ENCODE data around the gene SATB1.

Gene SATB1

DNA sequence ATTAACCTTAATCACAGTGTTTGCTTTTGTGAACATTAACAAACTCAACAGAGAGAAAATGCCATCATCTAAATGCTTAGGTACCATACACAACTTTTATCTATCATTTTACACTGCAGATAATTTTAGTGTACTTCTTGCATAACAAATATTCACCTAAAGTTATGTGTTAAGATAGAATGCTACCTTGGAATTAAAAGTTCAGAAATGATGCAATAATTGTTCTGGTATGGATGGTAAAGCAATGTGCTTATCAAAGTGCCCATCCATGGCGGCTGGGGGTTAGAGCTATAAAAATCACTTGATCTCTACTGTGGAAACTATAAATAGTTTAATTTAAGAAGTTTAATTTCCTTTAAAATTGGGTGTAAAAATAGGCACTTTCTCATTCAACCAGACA lies 28.7 kb downstream of the SATB1 start:
- DNase-seq: no peak

GRCh38 chr3:18394384-18394995 lies 30.6 kb downstream of the SATB1 start:
- no peak for DNase-seq

DNA sequence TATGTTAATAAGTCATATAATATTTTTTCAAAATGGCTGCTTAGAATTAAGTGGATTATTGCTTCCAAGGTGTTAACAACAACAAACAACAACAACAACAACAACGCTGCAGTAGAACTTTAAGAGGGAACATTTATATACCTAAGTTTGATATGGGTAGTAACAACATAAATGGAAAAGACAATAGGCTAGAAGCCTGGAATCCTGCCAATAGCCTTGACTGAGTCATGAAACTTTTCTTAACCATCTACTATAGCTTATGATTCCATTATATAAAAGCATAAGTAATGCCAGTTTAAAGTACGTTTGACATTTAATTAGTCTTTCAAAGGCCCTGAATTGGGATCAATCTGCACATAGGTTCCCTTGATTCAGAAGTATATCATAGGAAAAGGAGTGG lies 31.2 kb downstream of the SATB1 start:
- DNase-seq: no peak

DNA sequence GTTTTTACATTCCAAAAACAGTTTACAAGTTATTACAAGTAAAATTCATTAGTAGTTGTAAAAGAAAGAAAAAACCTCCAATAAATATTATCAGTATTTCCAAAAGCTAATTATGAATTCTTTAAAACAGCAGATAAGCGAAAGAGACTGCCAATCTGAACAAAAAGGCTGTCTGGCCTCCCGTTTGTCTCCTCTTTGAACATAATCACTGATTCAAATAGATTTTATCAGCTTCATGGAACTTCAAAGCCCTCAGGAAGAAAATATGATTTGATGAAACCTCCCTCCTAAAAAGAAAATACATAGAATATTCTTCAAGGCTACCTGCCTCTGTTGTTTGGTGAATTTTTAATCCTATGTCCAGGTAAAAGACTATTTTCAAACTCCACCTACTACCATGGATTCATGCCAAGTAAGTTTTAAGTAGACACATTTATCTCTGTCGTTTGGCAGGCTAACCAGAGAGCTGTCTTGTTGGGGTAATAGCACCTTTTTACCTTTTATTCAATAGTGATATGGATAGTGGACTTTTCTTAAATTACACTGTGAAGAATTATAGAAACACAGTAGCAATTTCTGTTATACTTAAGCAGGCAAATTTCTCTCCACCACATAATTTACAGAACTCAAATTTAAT lies 35.0 kb downstream of the SATB1 start:
- no peak for DNase-seq

- no peak for DNase-seq
Measured at GRCh38 chr3:18389108-18389733, 35.9 kb downstream of the SATB1 start.

DNA sequence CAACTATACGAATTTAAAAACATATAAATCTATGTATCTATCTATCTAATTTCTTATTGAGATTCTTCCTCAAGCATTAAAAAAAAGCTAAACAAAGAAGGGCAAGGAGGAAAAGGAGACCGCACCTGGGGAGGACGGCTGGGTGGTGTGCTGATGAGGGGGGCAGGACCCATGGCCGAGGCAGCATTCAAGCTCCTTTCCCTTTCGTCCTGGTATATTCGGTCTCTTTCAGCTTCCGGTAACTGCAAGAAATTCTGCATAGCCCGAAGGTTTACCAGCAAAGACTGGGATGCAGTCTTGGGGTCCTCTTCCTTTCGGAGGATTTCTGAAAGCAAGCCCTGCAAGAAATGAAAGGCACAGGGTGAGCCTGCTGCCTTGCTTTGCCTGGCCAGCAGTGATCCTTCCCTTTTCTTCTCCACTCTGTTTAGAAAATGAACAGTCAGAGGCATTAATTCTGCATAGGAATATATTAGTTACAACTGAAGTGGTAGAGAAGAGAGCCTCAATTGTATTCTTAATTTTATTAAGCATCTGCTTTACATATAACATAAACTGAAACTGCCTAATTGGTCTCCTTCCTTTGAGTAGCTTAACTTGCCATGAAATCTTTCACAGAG lies 38.8 kb downstream of the SATB1 start:
- DNase-seq: no peak

DNA sequence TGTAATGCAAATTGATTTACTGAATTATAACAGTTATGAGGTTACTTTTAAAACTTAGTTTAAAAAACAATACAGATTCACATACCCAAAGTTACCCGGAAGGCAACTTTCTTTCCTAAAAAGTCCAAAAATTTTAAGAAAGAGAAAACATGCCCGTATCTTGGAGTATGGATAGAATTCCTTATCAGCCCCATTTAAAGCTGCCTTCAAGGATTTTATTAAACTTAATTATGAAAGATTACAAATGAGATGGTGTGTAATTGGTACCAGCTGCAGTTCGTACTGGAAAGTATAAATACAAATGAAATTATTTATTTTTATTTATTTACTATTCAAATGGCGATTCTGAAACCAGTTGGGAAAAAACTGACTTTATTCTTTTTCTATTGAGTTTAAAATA lies 39.4 kb downstream of the SATB1 start:
- DNase-seq: no peak

GRCh38 chr3:18382760-18383369 lies 42.3 kb downstream of the SATB1 start:
- no peak for DNase-seq

- no peak for DNase-seq
Measured at GRCh38 chr3:18379647-18380046, 45.5 kb downstream of the SATB1 start.

GRCh38 chr3:18378218-18378617 lies 46.9 kb downstream of the SATB1 start:
- DNase-seq: peak; percentile 51

GRCh38 chr3:18376682-18377081 lies 48.5 kb downstream of the SATB1 start:
- DNase-seq: no peak

GRCh38 chr3:18372786-18373405 lies 52.2 kb downstream of the SATB1 start:
- DNase-seq: no peak

GRCh38 chr3:18370672-18371071 lies 54.5 kb downstream of the SATB1 start:
- DNase-seq: no peak

DNA sequence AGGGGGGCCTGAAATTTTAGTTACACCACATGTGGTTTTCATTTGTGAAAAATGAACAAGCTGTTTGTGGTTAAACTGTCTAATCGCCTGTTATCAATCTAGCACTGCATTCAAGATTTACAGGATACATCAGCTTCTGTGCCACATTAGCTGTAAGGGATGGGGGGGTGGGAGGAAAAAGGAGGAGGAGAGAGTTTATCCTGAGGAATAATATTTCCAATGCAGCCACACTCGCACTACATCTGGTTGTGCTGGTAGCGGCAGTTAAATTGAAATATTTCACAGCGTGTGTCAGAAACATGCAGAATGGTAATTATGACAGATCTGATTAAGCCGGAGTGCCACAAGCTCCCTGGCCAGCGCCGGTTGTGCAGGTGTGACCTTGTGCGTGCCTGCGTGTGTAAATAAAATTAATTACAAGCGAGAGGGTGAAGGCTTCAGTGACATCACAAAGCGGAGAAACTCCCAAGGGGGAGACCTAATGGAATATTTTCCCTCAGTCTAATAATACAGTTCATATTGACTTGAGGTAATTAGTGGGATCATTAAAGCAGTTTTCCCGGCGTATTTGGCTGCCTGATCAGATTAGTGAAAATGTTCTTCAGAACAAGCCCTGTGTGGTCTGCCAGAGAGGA lies 55.5 kb downstream of the SATB1 start:
- no peak for DNase-seq

GRCh38 chr3:18366258-18366657 lies 58.9 kb downstream of the SATB1 start:
- no peak for DNase-seq

GRCh38 chr3:18363338-18363737 lies 61.8 kb downstream of the SATB1 start:
- no peak for DNase-seq

- DNase-seq: no peak
Measured at GRCh38 chr3:18357747-18358146, 67.4 kb downstream of the SATB1 start.

- no peak for DNase-seq
Measured at GRCh38 chr3:18355832-18356231, 69.3 kb downstream of the SATB1 start.

DNA sequence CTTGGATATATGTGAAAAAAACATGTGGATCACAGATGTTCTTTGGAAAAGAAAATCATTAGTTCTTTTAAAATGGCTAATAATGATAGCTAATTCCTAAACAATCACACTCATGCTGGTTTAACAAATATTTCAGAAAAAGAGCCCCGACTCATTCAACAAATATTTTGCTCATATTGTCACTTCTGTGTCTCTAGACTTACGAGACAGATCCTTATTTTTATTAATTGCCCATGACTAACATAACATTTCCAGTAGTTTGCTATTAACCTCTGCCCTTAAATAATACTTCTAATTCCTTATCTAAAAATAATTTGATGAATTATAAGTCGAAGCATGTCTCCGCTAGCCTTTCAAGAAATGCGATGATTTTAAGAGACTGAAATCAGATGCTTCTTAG lies 70.4 kb downstream of the SATB1 start:
- no peak for DNase-seq

- no peak for DNase-seq
Measured at GRCh38 chr3:18351823-18352744, 73.1 kb downstream of the SATB1 start.

GRCh38 chr3:18351069-18351628 lies 74.0 kb downstream of the SATB1 start:
- no peak for DNase-seq
